ENCODE measurements around the gene MGAT2.

MGAT2 gene

DNA sequence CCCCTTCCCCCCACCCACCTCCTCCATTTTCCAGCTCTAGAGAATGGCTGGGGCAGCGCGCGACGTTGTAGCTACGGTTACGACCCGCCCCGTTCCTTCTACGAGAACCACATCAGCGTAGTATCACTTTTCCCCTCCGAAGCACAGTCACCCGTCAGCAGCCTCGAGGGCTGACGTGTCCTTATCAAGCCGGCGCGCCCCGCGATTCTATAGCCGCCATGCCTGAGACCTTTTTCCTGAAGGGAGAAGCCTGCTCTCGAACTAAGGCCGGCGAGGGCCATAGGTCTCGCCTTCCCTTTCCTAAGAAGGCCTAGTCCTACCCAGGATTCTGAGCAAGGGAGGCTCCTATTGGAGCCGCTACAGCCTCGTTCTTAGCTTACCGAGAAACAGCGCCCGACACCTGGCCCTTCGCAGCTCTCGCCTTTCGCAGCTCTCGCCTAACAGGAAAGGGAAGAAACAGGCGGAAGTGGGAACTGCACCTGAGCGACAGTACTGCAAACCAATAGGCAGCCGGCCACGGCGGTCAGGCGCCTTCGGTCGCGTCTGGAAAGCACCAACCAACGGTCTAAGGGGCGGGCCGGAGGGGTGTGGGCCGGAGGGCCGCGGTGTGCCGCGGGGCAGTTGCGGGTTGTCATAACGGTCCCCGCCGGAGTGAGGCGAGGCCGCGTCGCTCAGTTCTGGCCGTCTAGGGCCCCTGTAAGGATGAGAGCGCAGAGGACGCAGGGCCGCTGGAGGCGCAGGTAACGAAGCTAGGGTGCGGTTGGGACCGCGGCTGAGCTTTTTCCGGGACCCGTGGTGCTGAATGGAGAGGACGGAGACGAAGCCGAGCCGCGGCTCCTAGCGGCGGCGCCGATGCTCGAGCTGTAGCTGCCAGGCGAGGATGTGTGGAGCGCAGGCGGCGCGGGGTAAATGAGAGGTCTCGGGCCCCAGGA lies at the start of gene MGAT2, which contains the start of gene RPL36AL:
TSS of gene MGAT2 (plus strand) at position 618 of the 932 bp plus-strand sequence. CDS start 470 bp downstream, outside the sequence.
TSS of gene RPL36AL (minus strand) at position 445 of the 932 bp plus-strand sequence. CDS start 1,522 bp downstream, outside the sequence.
- DNase-seq: peak; percentile 95

DNA sequence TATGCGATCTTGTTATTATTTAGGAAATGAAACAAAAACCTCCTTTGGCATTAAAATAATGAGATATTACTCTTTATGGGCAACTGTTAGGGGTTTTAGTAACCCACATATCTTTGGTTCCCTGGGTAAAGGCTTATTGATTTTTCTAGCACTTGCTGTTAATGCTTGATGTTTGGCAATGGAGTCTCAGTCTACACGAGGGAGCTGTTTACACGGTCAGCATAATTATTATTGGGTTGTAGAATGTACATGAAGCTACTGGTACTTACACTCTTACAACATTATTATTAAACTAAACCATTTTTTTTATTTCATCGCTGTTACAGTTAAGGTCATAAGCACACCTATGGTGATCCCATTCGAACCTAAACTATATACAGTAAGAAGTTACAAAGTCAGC lies 46.6 kb upstream of the MGAT2 start:
- DNase-seq: no peak

DNA sequence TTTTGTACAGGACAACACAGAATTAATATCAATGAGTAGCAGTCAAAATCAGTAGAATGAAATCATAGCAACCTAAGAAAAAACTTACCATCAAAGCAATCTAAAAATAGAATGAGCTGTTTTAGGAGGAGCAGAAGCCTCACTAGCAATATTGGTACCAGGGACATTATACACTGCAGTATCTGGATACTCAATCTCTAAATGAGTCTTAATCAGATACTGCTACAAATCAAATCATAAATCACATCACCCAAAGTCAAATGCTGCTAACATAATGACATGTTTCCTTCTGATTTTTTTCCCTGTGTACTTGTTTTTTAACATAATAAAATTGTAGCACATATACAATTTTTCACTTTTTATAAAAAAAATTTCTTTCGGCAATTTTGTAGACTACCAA lies 42.5 kb upstream of the MGAT2 start:
- DNase-seq: no peak

DNA sequence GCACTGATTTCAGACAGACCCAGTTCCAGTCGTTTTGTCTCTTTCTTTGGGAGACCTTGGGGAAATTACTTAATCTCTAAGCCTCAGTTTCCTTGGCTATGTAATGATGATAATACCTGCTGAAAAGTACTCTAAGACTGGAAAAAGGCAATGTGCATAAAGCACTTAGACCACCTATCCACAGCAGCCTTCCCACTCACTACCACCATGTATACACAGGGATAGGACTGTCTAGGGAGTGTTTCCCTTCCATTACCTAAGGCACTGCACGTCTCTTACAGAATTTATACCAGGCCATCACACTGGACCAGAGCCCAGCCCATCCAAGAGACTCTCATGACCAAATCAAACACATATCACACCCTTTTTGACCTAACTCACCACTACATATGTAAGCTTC lies 40.8 kb upstream of the MGAT2 start:
- no peak for DNase-seq

DNA sequence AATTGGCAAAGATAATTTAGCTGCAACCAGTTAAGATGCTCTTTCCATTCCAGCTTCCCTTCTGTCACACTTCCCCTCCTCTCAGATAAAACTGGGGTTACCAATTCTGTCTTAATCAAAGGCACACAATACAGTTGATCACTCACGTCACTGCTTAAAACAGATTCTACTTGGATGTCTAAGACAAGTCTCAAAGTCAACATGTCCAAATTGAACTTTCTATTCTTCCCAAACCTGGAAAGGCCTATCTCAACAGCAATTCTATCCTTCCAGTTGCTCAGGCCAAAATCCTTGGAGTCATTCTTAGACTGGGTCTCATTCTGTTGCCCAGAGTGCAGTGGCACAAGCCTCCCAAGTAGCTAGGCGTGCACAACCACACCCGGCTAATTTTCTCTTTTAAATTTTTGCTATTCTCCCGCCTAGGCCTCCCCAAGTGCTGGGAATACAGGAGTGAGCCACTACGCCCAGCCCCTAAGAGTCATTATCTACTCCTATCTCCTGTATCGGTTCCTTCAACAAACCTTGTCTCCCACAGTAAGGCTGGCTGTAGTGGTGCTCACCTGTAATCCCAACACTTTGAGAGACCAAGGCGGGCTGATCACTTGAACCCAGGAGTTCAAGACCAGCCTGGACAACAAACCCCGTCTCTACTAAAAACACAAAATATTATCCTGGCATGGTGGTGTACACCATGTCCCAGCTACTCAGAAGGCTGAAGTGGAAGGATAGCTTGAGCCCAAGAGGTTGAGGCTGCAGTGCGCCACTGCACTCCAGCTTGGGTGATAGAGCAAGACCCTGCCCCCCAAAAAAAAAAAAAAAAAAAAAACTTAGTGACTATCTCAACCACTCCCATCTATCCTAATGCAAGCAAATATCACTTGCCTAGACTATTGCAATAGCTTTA lies 39.1 kb upstream of the MGAT2 start:
- no peak for DNase-seq

DNA sequence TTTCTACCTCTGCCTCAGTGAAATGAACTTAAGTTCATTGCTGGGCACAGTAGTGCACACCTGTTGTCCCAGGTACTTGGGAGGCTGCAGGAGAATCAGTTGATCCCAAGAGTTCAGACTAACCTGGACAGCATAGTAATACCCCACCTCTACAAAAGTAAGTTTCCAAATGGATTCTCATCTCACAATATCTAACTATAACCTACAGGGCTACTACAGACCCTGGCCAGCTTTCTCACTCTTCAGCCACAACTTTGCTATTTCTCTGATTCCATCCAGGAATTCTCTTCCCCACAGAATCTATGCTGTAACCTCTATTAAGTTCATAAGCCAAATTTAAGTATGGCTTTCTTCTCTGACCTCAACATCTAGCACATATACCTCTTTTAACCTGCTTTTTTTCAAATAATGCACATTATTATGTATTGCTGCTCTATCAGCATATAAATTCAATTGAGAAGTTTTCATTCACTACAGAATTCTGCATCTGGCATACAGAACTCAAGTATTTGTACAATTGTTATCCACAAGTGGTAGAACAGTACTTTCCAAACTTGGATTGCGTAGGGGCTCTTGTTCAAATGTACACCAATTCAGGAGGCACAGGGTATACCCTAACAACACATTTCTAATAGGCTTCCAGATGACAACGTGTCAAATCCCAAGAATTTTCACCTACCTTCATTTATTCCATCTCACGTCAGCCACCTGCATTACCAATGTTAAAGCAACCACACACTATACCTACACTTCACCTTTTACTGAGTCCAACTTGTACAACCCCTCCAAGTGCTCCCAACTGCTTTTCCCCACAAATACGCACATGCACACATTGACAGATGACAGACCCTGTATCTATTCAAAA lies 38.3 kb upstream of the MGAT2 start:
- DNase-seq: no peak

DNA sequence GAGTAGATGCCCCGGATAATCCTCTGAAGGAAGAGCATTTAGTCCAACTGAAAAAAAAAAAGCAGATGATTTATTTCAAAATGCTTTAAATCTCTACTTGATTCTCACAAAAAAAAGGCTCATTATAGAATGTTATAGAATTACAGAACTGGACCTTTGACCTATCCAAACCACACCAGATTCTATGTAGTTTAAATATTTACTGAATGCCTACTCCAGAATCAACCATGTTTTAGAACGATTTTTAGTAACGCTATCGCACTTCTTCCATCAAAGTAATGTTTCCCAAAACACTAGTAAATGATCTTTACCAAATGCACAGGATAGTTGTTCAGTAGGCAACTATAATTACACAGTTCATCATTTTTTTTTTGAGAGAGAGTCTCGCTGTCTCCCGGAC lies 37.0 kb upstream of the MGAT2 start:
- no peak for DNase-seq

DNA sequence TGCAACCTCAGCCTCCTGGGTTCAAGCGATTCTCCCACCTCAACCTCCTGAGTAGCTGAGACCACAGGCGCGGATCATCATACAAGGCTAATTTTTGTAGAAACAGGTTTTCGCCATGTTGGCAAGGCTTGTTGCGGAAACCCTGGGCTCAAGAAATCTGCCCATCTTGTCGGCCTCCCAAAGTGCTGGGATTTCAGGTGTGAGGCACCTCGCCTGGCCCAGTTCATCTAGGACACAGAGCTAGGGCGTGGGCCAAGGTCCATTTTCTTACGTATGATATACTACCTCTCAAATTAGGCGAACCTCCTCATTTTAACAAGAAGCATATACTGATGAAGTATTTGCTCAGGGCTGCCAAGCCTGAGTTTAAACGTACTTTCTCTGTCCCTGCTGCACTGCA lies 36.5 kb upstream of the MGAT2 start:
- DNase-seq: no peak

DNA sequence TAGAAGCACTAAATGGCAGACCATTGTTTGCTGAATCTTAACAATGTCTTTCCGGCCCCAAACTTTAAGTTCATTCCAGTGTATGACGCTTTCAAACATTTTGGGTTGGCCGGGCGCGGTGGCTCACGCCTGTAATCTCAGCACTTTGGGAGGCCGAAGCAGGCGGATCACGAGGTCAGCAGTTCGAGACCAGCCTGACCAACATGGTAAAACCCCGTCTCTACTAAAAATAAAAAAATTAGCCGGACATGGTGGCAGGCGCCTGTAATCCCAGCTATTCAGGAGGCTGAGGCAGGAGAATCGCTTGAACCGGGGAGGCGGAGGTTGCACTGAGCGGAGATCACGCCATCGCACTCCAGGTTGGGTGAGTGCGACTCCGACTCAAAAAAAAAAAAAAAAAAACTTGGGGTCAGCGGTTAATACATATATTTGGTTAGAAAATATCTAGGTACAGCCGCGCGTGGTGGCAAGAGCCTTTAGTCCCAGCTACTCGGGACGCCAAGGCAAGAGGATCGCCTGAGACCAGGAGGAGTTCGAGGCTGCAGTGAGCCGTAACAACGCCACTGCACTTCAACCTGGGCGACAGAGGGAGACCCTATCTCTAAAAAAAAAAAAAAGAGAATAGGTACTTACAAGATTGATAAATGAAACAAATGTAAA lies 35.5 kb upstream of the MGAT2 start:
- peak; percentile 34 for DNase-seq

DNA sequence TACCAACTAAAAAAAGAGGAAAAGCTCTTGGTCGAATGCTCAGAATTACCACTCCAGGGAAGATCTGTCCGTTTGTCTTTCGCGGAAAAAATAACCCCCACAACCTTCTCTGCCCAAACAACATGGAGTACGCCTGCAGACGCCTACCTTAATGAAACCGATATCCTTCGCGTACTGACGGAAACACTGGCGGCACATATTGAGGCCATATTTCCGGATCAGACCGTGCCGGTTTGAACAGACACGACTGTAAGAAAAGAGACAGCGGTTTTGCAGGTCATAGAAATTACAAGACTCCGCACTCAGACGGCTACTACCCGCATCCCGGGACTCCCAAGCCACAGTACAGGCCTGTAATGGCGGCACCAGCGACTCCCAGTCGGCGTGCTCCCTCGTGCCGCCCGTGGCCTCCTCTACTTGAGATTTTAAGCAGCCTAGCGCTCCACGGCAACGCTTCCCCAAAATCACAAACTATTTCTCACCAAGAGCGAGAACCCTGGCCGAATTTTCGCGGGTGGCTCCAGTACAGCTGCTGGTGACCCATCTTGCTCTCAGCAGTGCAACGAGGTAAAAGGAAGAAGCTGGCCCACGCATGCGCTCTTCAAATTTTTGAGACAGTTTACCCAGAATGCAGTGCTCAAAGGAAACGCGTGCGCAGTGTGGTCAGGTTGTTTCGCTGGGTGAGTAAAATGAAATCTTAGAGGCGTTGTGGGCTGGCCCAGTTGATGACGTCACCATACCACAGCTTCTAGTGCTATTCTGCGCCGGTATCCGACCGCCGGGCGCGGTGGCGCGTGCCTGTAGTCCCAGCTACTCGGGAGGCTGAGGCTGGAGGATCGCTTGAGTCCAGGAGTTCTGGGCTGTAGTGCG lies 34.6 kb upstream of the MGAT2 start, which contains the start of gene RPS29:
TSS of gene RPS29 (minus strand) at position 578 of the 870 bp plus-strand sequence. CDS start at position 544, 34 bp downstream.
- DNase-seq: peak; percentile 99

DNA sequence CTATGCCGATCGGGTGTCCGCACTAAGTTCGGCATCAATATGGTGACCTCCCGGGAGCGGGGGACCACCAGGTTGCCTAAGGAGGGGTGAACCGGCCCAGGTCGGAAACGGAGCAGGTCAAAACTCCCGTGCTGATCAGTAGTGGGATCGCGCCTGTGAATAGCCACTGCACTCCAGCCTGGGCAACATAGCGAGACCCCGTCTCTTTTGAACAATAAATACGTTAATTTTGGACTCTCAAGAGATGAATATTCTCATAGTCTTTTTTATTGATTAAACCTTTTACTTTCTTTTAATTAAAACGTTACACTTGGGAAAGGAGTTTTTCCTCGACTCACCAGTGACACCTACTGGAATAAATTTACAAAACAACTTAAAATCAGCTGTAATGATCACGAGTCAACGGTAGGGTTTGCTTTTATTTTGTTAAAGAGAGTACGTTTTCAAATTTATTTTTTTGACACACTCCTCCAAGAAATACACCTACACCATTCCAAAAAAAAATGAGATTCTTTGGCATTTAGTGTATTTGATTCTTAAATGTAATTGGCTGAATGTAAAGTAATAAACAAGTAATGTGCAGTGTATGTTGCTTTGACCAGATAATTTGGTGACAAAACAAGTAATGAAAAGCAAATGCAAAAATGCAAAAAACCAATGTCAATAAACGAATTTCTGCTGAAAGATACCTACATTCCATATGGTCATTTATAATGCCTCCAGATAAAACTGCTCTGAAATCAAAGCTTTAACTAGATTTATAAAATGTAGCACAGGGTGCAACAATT lies 33.7 kb upstream of the MGAT2 start:
- peak; percentile 85 for DNase-seq

DNA sequence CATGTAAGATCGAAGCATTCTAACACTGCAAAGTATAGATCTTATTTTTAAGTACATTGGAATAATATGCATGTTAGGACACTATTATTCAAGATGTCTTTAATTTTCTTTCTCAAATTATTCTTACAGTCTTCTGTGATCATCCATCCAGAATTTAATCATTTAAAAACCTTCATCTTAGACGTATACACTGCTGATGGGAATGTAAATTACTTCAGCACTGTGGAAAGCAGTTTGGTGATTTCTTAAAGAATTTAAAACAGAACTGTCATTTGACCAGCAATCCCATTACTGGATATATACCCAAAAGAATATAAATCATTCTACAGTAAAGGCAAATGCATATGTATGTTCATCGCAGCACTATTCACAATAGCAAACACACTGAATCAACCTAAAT lies 31.2 kb upstream of the MGAT2 start:
- no peak for DNase-seq

DNA sequence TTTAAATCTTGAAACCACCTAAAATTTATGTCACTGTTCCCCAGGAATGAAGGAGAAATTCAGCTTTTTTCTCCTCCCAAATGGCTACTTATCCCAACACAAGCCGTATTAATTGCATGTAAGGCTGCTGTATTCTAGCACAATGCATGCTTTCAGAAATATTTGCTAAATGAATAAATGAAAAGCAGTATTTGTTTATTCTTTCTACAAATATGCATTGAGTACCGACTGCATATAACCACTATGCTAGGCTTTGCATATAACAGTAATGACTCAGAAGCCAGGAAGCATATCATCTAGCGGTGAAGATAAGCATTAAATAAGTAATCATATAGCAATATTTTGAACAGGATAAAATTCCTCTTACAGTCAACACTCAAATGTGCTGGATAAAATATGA lies 27.6 kb upstream of the MGAT2 start:
- no peak for DNase-seq

DNA sequence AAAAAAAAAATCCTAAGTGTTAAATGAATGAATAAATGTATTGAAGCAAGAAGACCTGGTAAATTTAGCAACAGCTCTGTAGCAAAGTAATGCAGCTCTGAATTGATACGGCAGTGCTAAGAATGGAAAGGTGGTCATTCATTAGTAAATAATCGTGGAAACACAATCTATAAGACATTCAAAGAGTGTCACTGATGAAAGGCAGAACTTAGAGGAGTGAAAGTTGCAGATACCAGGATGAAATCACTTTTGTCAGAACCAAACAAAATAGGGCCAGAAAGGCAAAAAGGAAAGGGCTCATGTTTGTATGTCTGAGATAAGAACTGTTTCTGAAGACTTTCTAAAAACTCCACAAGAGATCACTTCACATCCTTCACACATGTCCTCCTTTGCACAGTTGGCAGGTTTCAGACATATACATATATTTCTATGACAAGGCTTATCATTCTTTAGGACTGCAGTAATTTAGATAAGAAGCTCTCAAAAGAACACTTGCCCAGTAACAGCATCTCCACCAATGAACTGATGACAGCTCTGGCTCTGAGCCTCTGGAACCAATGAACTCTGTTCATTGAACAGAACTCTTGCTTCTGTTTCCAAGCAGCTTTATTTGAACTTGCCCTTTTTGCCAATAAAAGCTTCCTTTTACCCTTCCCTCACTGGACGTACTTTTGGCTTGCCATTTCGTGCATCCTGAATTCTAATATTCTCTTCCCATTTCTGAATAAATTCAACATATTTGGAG lies 26.1 kb upstream of the MGAT2 start:
- no peak for DNase-seq

DNA sequence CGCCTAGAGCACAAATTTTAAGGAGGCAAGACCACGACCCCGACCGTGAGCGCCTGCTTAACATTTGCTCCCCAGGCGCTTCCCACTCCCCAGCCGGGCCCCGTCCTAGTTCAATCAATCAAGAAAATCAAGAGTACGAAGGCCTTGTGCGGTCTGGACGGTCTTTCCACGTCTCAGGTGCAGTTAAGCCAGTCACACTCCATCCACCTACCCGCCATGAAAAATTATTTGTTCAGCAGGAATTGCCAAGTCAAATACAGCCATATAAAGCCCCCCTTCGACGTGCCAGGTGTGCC lies 22.5 kb upstream of the MGAT2 start:
- DNase-seq: no peak

DNA sequence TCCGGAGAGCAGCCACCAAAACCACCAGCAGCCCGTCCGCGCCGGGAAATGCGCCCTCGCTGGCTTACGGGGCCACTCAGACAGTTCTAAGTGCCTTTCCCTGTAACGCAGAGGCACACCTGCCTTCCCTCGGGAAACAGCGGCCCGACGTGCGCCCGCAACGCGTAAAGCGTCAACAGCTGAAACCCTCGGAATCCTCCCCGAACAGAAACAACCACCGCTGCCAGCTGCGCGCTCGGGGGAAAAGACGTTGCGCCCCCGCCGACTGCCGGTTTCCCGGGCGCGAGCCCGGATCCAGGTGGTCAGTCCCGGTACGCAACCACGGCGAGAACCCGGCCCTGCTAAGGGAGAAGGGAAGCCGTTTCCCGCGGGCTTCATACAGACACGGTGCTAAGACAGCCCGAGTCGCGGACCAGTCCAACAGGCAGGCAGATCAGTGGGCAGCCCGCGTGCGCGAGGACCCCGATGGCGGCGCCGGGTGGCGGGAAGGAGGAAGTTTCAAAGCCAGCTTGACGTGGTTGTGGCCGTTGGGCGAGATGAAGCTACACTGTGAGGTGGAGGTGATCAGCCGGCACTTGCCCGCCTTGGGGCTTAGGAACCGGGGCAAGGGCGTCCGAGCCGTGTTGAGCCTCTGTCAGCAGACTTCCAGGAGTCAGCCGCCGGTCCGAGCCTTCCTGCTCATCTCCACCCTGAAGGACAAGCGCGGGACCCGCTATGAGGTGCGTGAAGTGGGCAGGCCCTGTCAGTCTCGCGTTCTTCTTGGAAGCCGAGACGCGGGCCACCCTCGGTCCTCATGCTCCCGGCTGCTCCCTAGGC lies 21.9 kb upstream of the MGAT2 start, which contains the start of gene LRR1:
TSS of gene LRR1 (plus strand) at position 456 of the 816 bp plus-strand sequence. CDS start at position 537, 81 bp downstream.
- peak; percentile 87 for DNase-seq

DNA sequence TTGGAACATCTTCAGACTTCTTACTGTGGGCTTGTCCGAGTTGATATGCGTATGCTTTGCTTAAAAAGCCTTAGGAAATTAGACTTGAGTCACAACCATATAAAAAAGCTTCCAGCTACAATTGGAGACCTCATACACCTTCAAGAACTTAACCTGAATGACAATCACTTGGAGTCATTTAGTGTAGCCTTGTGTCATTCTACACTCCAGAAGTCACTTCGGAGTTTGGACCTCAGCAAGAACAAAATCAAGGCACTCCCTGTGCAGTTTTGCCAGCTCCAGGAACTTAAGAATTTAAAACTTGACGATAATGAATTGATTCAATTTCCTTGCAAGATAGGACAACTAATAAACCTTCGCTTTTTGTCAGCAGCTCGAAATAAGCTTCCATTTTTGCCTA lies 13.0 kb upstream of the MGAT2 start:
- no peak for DNase-seq

DNA sequence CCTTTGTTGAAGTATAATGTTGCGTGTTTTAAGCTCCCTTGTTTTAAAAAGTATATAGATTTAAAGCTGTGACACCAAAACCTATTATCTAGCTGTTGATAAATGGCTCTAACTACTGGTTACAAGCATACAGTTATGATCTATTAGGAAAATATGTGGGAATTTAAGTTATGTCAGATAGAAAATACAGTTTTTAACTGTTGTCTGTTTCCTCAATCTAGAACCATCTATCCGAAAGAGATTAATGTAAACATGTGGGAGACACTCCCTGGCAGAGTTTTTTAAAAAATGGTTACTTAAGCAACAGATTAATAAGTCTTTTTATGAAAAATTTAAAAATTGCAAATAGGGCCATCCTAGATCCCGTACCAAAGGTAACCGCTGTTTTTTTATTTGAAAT lies 8.3 kb upstream of the MGAT2 start:
- DNase-seq: no peak
